Colonic mucosa (tissue), 4 donors: ENCODE data around the gene EPB41L2. TPM values are rescaled to one million over a fixed set of nuclear protein-coding genes. Genes with fewer than 3 reads are reported as not detected.

Experiments used
- DNase-seq: peaks from one replicate; pipeline ENCODE4 v3.0.0-alpha.2; 2020
- H3K27ac ChIP-seq: fragments of 200-600 bp; one replicate; pipeline ENCODE4 v1.8.0; 2021
- H3K27me3 ChIP-seq: fragments of 200-600 bp; one replicate; pipeline ENCODE4 v1.8.0; 2021
- H3K36me3 ChIP-seq: fragments of 200-600 bp; one replicate; pipeline ENCODE4 v1.8.0; 2021
- H3K4me1 ChIP-seq: fragments of 200-600 bp; one replicate; pipeline ENCODE4 v1.8.0; 2021; ENCODE audit warnings: mild to moderate bottlenecking
- H3K4me3 ChIP-seq: fragments of 200-600 bp; one replicate; pipeline ENCODE4 v1.8.0; 2021
- H3K9ac ChIP-seq, 2 donors: one replicate each; pipeline ENCODE4 v1.7.0; 2013; ENCODE audit warnings: control low read depth in 2 of 2, low read depth in 2 of 2, low read length in 2 of 2
- H3K9me3 ChIP-seq: fragments of 200-600 bp; one replicate; pipeline ENCODE4 v1.8.0; 2021
- intact Hi-C: fragments of 100-400 bp; cut with DNase I; formaldehyde crosslinking; loops from one replicate; pipeline ENCODE4 v1.14.1; 2022
- total RNA-seq, 2 donors: library from RNA; stranded (reverse); fragmentation: NEBNext Ultra II Directional in 1 of 2; extraction: Animal tissue kit (Norgen Biotek cat#: 25700) in 1 of 2; gene quantifications; one replicate each; pipeline ENCODE4 v1.2.1, GENCODE V29; 2021
- TF ChIP-seq, protein P1 (sequence below): fragments of 200-600 bp; IDR thresholded peaks from one replicate; pipeline ENCODE4 v1.8.0; 2022; ENCODE audit warnings: antibody characterized with exemption, mild to moderate bottlenecking
- donor health status: healthy.
- donor health status: DM: no; HTN: no; CAD: no.
- donor health status: DM: no; HTN: no; CAD: no.

Gene EPB41L2
- total RNA-seq, 2 donors from 2014 or later: 106 to 113 TPM

DNA sequence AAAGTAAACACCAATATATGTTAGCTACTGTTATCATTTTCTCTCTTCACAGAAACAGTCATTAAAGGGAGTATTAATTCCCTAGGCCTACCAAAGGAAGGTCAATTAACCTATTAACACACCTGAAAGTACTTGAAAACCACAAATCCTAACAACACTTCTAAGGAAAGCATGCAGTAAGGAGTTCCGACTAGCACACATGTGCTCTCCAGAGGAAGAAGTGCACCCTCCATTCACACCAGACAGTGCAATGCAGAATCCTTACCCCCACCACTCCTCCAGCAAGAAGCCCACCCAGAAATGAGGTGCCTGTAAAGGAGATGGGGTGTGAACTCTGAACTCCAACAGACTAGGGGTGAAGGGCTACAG, 58.7 kb downstream of the EPB41L2 start:
- Histone ChIP-seq H3K27me3 (no peaks in the 10 kb centered on the region), H3K9me3 (peaks cover 6% of the 10 kb centered on the region), H3K36me3 (no peaks in the 10 kb centered on the region), H3K9ac (no peak overlapping the region), H3K27ac (no peak overlapping the region), H3K4me1 (no peaks in the 10 kb centered on the region), H3K4me3 (no peak overlapping the region)
- TF ChIP-seq, protein P1, sequence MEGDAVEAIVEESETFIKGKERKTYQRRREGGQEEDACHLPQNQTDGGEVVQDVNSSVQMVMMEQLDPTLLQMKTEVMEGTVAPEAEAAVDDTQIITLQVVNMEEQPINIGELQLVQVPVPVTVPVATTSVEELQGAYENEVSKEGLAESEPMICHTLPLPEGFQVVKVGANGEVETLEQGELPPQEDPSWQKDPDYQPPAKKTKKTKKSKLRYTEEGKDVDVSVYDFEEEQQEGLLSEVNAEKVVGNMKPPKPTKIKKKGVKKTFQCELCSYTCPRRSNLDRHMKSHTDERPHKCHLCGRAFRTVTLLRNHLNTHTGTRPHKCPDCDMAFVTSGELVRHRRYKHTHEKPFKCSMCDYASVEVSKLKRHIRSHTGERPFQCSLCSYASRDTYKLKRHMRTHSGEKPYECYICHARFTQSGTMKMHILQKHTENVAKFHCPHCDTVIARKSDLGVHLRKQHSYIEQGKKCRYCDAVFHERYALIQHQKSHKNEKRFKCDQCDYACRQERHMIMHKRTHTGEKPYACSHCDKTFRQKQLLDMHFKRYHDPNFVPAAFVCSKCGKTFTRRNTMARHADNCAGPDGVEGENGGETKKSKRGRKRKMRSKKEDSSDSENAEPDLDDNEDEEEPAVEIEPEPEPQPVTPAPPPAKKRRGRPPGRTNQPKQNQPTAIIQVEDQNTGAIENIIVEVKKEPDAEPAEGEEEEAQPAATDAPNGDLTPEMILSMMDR: no peak
- intact Hi-C loops: no loop called here
- DNase-seq: no peak

- no peak overlapping the region for H3K27ac ChIP-seq
- no peaks in the 10 kb centered on the region for H3K36me3 ChIP-seq
- intact Hi-C loops: no loop called here
- H3K27me3 ChIP-seq: no peaks in the 10 kb centered on the region
- no peak overlapping the region for H3K4me3 ChIP-seq
- no peak overlapping the region for H3K9ac ChIP-seq
- H3K4me1 ChIP-seq: no peaks in the 10 kb centered on the region
- peaks cover 6% of the 10 kb centered on the region for H3K9me3 ChIP-seq
- TF ChIP-seq, protein P1: no peak
- no peak for DNase-seq
Observed at GRCh38 chr6:131003488-131004386, 59.3 kb downstream of the EPB41L2 start.

- TF ChIP-seq, protein P1: no peak
- no peak for DNase-seq
- Histone ChIP-seq H3K36me3 (no peaks in the 10 kb centered on the region), H3K9ac (no peak overlapping the region), H3K9me3 (peaks cover under 1% of the 10 kb centered on the region), H3K4me1 (no peaks in the 10 kb centered on the region), H3K4me3 (no peak overlapping the region), H3K27ac (no peak overlapping the region), H3K27me3 (no peaks in the 10 kb centered on the region)
- intact Hi-C loops: no loop called here
Observed at GRCh38 chr6:131002661-131002980, 60.4 kb downstream of the EPB41L2 start.

DNA sequence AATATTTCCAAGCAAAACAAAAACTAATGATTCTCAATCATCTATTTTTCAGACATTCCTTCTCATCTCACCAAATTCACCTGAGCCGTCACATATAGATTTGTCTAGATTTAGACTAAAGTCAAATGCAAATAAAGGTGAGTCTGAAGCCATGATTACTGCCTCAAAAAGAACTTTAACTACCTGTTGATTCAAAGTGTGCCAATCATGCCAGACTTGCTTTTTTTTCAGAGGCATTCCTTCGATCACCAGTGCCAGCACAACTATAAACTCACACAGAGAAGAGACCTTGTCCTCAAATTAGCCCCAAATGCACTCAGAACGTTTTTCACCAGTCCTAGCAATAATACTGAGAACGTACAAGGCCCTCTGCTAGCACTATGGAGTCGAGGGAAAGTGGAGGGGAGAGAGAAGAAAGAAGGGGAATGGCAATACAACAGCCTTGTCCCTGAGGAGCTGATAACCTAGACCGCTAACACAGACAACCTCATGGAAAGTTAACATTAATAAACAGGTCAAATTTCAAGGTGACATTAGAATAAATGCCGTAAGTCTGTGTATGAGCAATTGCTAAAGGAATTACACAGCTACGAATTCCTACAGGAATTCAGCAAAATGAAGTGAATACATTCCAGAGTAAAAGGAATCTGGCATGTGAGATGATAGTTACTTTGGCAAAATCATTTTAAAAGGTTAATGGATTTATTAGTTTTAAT, 60.9 kb downstream of the EPB41L2 start:
- Histone ChIP-seq H3K36me3 (no peaks in the 10 kb centered on the region), H3K9ac (no peak overlapping the region), H3K4me3 (no peak overlapping the region), H3K9me3 (no peaks in the 10 kb centered on the region), H3K4me1 (no peaks in the 10 kb centered on the region), H3K27ac (no peak overlapping the region), H3K27me3 (no peaks in the 10 kb centered on the region)
- TF ChIP-seq, protein P1: no peak
- intact Hi-C loops: no loop called here
- no peak for DNase-seq

DNA sequence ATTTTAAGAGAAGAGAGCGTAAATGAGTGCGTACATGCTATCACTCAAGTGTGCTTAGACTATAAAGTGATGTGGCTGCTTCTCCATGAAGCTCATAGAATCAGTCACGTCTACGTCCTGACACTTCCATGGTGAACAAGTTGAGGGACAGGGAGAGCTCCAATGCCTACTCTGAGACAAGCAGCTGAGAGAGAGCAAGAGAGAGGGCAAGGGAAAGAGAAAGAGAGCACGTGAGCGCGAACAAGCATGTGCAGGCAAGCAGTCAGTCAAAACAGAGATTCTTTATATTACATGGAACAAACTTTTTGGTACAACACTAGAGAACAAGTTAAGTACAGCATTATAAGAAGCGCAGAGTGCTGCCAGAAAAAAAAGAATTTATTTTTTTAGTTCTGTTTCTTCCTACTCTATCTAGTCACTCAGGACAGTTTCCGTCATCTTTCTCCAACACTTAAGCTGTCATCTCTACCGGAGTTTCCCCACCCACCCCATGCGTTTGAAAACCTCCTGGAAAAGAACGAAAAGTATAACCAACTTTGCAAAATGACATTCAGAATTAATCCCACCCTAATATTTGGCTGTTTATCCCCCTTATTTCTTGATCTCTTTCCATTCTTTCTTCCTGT, 61.8 kb downstream of the EPB41L2 start:
- no peak for DNase-seq
- Histone ChIP-seq H3K27ac (no peak overlapping the region), H3K4me1 (no peaks in the 10 kb centered on the region), H3K27me3 (no peaks in the 10 kb centered on the region), H3K9ac (no peak overlapping the region), H3K36me3 (no peaks in the 10 kb centered on the region), H3K9me3 (no peaks in the 10 kb centered on the region), H3K4me3 (no peak overlapping the region)
- intact Hi-C loops: no loop called here
- TF ChIP-seq, protein P1: no peak
